WTC11 (cell line): ENCODE measurements around the gene TMEM45B.
"Not testable (repeated sequence)": the region's sequence is repeated elsewhere in the genome, so short reads cannot be mapped to it uniquely, and the experiment has no call there.

Experiments
- CREB1 ChIP-seq: sonication (generic); formaldehyde crosslinking; IDR thresholded peaks from 2 replicates; pipeline ENCODE4 v1.8.0; 2023; ENCODE audit warnings: mild to moderate bottlenecking, missing genetic modification reagents
- KAT7 ChIP-seq: sonication (generic); formaldehyde crosslinking; IDR thresholded peaks from 2 replicates; pipeline ENCODE4 v1.8.1; 2023; ENCODE audit warnings: missing genetic modification reagents, mild to moderate bottlenecking, borderline replicate concordance
- TF ChIP-seq, protein P1 (sequence below): fragments of 200-600 bp; IDR thresholded peaks from 2 replicates; pipeline ENCODE4 v1.8.0; 2022; ENCODE audit warnings: antibody characterized with exemption
- TF ChIP-seq, protein P2 (sequence below): sonication (generic); formaldehyde crosslinking; IDR thresholded peaks from 2 replicates; pipeline ENCODE4 v1.8.1; 2023; ENCODE audit warnings: mild to moderate bottlenecking, missing genetic modification reagents, moderate library complexity
- TF ChIP-seq, protein P3 (sequence below): sonication (generic); formaldehyde crosslinking; IDR thresholded peaks from 2 replicates; pipeline ENCODE4 v1.8.1; 2022; ENCODE audit warnings: missing genetic modification reagents, borderline replicate concordance

DNA sequence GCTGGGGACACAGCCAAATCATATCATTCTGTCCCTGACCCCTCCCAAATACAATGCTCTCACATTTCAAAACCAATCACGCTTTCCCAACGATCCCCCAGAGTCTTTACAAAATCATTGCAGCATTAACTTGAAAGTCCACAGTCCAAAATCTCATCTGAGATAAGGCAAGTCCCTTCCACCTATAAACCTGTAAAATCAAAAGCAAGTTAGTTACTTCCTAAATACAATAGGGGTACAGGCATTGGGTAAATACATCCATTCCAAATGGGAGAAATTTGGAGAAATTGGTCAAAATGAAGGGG lies 29.6 kb upstream of the TMEM45B start:
- TF ChIP-seq CREB1, KAT7: not testable (repeated sequence)
- TF ChIP-seq, protein P1, sequence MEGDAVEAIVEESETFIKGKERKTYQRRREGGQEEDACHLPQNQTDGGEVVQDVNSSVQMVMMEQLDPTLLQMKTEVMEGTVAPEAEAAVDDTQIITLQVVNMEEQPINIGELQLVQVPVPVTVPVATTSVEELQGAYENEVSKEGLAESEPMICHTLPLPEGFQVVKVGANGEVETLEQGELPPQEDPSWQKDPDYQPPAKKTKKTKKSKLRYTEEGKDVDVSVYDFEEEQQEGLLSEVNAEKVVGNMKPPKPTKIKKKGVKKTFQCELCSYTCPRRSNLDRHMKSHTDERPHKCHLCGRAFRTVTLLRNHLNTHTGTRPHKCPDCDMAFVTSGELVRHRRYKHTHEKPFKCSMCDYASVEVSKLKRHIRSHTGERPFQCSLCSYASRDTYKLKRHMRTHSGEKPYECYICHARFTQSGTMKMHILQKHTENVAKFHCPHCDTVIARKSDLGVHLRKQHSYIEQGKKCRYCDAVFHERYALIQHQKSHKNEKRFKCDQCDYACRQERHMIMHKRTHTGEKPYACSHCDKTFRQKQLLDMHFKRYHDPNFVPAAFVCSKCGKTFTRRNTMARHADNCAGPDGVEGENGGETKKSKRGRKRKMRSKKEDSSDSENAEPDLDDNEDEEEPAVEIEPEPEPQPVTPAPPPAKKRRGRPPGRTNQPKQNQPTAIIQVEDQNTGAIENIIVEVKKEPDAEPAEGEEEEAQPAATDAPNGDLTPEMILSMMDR = not testable (repeated sequence)
- TF ChIP-seq, protein P2, sequence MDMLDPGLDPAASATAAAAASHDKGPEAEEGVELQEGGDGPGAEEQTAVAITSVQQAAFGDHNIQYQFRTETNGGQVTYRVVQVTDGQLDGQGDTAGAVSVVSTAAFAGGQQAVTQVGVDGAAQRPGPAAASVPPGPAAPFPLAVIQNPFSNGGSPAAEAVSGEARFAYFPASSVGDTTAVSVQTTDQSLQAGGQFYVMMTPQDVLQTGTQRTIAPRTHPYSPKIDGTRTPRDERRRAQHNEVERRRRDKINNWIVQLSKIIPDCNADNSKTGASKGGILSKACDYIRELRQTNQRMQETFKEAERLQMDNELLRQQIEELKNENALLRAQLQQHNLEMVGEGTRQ = not testable (repeated sequence)
- TF ChIP-seq, protein P3, sequence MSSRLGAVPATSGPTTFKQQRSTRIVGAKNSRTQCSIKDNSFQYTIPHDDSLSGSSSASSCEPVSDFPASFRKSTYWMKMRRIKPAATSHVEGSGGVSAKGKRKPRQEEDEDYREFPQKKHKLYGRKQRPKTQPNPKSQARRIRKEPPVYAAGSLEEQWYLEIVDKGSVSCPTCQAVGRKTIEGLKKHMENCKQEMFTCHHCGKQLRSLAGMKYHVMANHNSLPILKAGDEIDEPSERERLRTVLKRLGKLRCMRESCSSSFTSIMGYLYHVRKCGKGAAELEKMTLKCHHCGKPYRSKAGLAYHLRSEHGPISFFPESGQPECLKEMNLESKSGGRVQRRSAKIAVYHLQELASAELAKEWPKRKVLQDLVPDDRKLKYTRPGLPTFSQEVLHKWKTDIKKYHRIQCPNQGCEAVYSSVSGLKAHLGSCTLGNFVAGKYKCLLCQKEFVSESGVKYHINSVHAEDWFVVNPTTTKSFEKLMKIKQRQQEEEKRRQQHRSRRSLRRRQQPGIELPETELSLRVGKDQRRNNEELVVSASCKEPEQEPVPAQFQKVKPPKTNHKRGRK (CRISPR knock-in tag) = not testable (repeated sequence)
